H4 (cell line): Measurements from ENCODE around the gene FAXDC2. TPM values are rescaled to one million over a fixed set of nuclear protein-coding genes. Genes with fewer than 3 reads are reported as not detected.

ENCODE experiments used
- DNase-seq: peaks from one replicate; pipeline ENCODE4 v3.0.0-alpha.2; 2015; ENCODE audit warnings: low spot score
- total RNA-seq: library from RNA; depleted of rRNA; stranded (reverse); fragments of >200 nt; shearing (Covaris generic); gene quantifications from 2 replicates; pipeline ENCODE4 v1.2.3, GENCODE V29; 2014; rRNA removed

FAXDC2 gene, protein sequence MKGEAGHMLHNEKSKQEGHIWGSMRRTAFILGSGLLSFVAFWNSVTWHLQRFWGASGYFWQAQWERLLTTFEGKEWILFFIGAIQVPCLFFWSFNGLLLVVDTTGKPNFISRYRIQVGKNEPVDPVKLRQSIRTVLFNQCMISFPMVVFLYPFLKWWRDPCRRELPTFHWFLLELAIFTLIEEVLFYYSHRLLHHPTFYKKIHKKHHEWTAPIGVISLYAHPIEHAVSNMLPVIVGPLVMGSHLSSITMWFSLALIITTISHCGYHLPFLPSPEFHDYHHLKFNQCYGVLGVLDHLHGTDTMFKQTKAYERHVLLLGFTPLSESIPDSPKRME
- 0.81 and 3.2 TPM in 2 replicates for total RNA-seq

DNA sequence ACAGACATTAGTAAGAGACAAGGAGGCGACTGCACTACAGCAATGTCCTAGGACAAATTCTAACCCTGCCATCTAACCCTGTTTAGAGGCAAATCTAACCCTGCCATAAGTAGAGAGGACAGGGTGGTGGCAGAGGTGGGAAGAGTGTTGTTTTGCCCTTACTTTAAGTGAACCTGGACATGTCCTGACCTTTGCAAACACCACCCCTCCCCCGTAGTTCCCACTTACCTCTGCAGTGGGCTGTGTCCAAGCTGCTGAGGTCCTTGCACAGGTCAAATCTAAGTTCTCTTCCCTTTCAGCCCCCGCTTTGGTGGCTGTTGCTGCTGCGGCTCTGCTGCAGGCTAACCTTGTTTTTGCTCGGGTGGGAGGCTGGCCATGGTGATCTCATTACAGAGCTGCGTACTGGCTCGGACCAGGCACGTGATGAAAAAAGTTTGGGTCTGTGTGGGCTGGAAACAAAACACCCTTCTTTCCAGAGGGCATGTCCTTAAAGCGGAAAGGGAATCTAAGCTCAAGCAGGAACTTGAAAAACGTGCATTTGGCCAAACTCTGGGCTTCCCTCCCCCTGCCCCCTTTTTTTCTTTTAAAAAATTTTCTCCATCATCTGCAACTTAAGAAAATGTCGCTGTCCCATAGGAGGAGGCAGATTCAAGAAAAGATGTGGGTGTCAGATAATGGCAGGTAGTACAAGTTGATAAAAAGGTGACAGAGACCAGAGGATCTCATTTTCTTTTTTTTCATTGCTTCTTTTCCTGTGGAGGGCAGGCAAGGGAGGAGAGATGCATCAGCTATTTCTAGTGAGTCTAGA lies at the start of gene FAXDC2:
TSS of gene FAXDC2 (minus strand) at position 349 of the 808 bp plus-strand sequence. CDS start 12,425 bp downstream, outside the sequence.
- DNase-seq, result peak; percentile 43

DNA sequence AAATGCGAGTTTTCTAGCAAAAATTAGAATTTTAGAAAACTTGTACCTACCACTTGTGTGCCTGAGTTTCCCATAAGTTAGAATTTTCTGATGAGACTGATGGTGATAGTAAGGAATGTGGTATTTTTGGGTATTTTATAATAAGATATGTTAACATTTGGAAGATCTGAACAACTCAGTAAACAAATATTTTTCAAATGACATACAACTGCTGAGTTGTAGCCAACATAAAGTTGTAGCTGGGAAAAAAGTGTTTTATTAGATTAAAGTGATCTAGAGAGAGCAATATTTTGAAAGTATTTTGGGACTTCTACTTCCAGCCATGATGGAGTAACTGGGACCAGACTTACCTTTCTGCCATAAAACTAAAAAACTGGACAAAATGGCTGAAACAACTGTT lies 49.7 kb upstream of the FAXDC2 start:
- DNase-seq, result no peak

DNA sequence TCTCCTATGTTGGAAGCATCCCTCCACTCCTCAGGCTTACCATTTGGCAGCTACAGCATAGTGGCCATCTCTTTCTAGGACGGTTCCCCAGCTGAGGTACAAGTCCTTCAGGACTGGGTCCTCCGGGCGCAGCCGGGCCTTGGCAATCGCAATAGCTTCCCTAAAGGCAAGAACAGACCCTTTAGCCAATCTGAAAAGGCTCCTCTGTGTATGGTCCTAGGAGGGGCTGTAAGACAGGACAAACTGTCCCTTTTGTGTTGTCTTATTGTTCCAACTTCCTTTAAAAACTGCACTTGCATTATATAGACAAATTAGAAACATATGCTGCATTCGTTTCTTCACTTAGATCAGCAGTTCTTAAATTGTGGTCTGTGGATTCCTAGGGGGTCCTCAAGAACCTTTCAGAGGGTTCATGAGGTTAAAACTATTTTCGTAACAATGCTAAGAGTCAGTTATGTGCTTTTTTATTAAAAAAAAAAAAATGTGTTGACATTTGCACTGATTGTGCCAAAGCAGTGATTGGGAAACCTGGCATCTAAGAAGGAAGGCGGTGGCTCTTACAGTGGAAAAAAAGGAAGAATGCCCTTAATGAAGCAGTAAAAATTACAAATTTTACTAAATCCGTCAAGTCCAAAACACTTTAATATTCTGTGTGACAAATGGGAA lies 48.9 kb upstream of the FAXDC2 start:
- DNase-seq, result no peak

DNA sequence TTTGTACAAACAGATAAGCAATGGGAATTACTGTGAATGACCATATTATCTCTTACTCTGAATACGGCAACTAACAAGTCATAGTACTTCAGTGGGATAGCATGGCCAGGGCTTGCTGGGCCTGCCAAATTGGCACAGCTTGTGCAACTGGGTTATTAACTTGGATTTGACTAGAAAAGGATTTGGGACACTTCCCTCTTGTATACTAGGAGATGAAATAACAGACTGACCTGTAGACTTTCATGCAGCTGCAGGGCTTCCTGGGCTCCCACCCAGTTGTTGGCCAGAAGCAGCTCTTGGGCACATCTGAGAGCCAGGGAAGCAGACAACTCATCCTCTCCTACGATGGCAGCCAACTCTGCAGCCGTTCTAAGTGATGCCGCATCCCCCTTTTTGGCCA lies 47.8 kb upstream of the FAXDC2 start:
- DNase-seq, result no peak

DNA sequence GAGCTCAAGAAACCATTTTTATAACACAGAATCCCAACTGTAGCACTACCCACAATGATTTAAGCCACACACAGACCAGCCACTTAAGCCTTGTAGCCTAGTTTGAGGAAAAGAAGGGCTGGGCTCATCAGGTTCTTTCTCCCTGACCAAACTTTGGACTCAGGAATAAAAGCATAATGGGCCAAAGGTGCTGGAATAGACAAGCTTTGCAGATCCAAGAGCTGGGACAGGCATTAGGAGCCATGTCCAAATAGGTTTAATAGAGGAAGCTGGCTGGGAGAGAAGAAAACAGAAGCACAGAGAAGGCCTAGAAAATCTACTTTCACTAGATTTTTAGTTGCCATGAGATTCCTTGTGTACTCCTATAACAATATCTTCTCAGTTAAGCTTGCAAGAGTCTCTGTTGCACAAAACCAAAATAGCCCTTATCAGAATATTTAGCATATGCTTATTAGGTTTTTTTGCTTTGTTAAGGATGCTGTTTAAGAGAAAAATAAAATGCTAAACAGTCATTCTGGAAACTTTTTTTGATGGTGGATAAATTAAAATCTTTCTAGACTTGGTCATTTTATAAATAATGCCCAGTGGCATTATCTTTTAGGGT lies 46.3 kb upstream of the FAXDC2 start:
- no peak for DNase-seq

DNA sequence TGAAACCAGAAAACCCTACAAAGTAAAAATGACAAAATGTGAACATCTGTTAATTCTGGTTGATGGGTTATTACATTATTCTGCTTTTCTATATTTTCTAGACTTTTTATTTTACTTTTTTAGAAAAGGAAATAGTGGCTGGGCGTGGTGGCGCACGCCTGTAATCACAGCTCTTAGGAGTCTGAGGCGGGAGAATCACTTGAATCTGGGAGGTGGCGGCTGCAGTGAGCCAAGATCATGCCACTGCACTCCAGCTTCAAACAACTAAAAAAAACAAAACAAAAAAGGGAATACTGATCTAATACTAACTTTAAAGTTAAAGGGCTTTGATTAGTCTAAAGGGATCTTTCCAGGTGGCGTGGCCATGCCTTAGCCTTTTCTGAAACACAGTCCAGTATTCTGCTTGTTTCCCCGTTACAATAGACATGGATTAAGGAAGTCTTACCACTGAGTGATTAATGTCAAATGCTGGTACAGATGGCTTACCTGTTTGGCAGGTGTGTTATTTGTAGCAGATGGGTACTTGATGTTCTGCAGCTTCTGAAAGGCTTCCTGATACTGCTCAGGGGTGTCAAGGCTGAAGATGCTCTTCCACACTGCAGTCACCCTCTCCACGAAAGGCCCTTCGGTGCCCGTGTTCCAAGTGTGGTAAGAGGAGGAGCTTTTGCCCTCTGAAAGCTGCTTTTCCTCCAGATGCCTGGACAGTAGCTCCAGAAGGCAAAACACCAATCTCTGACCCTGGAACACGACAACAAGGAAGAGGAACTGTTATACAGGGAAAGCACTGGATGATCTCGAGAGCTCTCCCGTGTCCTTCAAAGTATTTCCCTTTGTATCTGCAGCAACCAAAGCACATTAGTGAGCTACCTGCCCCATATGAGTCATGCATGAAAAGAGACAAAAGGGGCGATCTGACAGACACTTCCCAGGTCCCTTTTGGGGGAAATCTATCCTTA lies 45.5 kb upstream of the FAXDC2 start:
- DNase-seq, result no peak

DNA sequence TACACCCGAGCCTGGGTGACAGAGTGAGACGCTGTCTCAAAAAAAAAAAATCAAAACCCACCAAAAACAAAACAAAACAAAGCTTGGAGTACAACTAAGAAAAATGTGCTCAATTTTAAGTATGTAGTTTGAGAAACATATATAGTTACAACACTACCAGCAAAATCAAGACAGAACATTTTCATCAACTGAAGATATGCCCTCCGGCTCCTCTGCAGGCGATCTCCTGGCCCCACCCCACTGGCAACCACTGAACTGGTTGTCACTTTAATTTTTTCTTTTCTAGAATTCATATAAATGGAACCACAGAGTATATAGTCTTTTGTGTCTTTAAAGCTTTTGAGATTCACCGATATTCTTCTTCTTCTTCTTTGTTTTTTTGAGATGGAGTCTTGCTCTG lies 43.0 kb upstream of the FAXDC2 start:
- no peak for DNase-seq

DNA sequence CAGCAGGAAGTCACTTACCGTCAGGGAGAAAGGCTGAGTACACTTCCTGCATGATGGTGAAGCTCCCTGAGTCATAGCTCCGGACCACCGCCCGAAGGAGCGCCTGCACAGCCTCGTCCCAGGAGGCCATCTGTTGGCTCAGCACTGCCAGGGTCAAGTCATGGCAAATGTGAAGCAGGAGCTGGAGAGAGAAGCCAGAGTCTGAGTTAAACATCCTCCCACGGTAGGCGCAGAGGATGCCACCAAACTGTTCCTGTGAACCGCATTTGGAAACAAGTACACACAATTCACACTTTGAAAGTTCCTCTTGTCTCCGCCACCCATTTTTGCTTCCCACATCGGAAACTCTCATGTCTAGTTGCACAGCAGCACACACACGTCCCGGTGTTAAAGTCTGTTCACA lies 42.0 kb upstream of the FAXDC2 start:
- DNase-seq, result no peak

DNA sequence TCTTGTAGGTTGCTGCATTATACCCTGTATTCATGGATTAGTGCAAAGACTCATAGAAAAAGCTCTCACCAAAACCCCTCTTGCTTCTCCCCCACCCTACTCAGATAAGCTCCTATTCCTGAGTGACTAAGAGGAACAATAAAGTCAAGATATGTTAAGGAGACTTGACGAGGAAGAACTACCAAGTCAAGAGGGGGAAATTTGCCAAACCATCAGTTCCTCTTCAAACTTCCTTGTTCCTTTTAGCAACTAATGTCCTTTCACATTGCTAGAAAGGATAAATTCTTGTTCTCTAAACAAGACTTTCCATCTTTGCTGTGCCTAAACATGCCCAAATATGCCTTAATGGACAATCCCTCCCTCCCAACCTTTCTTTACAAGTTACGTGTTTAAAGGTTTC lies 35.0 kb upstream of the FAXDC2 start:
- no peak for DNase-seq

DNA sequence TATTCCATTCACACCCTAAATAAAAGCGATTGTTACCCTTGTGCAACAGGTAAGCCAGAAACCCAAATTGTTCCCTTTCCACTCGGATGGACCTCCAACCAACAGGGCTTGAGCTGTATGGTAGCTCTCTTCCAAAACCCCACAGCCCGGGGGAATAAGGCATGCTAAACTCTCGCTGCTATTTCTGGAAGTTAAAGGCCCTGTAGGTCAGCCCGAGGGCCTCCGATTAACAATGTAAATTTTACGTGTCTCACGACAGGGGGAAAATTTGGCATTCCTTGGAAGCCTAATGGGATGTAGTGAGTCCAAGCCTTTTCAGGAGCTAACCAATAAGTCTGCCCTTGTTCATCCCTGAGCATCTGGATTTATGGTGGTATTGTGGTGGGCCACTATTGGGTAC lies 34.0 kb upstream of the FAXDC2 start:
- no peak for DNase-seq

DNA sequence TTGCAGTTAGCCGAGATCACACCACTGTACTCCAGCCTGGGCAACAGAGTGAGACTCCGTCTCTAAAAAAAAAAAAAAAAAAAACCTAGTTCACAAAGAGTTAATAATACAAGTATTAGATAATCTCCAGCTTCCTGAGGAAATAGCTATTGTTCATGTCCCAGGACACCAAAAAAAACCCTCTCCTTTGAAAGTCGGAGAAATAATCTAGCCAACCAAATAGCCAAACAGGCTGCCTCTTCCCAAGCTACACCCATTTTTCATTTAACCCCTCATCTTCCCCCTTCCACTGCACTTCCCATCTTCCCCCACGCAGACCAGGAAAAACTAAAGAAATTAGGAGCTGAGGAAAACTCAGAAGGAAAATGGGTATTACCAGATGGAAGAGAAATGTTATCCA lies 31.6 kb upstream of the FAXDC2 start:
- DNase-seq, result no peak

DNA sequence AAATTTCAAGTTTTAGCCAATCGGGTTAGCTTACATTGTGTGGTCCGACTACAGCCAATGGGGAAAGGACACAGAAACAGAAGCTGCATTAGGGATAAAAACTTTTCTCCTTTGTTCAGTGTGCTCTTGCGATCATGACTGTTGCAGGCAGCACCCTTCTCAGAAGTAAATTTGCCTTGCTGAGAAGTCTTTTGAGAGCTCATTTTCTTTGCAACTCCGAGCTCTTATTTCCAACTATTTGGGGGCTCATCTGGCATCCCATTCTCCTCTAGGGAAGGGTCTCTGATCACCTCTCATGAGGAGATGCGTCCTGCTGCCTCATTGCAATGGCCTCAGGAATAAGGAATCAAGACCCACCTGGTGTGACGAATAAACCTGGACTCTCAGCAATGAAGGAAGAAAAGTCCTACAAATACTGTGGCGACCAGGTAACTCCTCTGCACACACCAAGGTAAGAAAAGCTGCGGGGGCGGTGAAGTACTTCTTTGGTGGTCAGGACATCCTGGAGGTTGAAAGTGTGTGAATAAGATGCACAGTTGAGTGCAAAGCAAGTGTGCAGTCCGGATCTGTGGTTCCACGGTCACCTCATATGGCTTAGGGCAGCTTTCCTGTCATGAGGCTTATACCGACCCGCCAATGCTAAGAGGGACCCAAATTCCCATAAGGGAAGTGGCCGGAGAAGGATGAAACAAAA lies 28.4 kb upstream of the FAXDC2 start:
- DNase-seq, result no peak

DNA sequence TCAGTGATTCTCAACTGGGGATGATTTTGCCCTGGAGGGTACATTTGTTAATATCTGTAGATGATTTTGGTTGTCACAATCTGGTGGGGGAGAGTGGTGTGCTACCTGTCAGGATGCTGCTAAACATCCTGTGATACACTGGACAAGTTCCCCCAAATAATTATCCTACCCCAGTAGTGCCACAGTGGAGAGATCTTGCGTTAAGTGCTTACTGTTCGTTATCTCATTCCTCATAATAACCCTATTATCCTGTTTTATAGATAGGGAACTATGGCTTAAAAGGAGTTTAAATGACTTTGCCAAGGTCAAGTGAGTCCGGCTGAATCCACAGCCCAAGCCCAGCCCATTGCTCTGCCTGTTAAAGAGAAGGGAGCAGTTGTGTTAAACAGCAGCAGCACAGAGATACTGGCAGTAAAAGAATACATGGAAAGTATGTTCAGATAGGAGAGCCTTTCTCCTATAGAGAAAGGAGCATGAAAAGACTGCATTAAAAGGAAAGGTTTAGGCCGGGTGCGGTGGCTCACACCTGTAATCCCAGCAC lies 23.5 kb upstream of the FAXDC2 start:
- no peak for DNase-seq

DNA sequence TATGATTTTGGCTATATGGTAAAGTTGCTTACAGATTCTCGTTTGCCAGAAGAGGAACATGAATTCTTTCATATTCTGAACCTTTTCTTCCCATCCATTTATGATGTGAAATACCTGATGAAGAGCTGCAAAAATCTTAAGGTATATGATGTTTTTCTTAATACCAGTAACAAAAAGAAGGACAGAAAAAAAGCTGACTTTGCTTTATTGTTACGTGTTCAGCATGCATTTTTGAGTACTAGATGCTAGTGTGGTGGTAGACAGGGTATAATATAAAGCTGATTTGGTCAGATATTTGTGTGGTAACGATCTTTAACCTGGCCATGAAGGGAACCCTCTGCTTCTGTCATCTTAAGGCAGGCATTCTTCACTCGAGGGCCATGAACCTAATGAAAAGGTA lies 21.3 kb upstream of the FAXDC2 start:
- no peak for DNase-seq

DNA sequence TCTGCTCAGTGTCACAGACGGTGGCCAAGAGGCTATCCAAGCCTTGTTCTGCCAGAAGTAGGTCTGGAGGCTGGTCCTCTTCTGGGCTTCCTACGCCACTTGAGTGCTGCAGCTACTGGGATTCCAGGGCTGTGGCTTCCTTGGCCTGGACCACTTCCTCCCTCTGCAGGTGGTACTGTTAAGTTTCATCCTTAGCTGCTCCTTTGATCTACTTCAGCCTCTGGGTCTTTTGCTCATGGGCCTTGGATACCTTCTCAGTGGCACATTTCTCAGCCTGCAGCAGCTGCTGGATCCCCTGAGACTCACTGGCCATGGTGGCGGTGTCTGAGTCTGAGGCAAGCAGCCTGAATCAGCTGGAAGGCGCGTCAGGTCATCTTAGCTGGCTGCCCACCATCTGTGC lies 18.3 kb upstream of the FAXDC2 start:
- no peak for DNase-seq

DNA sequence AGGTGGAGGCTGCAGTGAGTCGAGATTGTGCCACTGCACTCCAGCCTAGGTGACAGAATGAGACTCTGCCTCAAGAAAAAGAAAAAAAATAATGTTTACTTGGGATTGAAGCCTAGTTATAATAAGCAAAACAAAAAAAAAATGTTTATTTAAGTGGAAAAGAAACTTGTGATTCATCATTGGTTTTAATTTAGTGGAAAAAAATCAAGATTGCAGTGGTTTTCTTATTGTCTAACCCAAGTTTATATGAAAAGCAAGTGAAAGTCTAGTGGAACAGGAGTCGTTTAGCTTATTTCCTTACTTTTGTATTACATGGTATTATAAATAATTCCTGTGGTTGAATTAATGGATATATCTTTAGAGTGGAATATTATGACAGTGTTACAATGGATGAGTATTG lies 16.4 kb upstream of the FAXDC2 start:
- DNase-seq, result no peak

DNA sequence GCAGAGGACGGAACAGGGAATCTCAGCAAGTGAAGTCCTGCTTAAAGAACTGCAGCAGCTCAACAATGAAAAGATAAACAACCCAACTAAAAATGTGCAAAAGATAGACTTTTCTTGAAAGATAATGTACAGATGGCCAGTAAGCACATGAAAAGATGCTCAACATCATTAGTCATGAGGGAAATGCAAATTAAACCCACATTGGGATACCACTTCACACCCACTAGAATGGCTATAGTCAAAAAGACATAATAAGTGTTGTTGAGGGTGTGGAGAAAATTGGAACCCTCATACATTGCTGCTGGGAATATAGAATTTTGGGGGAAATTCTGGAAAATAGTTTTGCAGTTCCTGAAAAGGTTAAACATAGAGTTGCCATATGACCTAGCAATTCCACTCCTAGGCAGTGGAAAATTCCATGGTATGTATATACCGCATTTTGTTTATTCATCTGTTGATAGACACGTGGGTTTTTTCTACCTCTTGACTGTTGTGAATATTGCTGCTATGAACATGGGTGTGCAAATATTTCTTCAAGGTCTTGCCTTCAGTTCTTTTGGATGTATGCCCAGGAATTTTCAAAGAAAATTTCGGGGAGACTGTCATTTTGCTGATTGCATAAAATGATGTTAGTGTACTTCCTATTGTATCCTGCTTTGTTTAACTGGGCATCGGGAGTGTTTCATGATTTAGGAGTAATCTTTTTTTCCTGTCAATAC lies 15.2 kb upstream of the FAXDC2 start:
- DNase-seq, result no peak

DNA sequence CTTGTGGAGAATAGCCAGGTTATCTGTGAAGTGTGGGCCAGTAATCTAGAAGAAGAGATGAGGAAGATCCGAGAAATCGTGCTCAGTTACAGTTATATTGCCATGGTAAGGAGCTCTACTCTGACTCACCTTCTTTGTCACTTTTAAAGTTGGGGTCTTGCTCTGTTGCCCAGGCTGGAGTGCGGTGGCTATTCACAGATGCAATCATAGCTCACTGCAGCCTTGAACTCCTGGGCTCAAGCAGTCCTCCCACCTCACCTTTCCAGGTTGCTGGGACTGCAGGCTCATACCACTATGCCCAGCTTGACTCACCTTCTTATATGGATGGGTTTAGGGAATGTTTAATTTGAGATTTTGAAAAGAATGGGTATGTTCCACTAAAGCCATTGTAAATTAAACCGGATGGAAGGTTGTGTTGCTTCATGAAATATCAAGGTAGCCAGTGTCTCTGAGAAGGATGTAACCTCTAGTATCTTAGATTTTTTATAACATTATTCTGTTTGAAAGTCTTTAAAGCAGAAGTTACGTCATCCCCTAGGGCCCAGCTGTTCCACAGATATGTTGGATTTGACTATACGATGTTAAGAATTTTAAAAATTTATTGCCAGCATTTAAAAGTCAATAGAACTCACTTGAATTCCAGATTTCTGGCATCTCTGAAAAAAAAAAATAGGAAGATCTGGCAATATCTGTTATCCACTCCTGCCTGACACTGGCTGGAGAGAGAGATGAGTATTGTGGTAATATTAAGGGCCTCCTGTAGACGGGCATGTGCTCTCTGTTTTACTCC lies 13.1 kb upstream of the FAXDC2 start:
- DNase-seq, result no peak

DNA sequence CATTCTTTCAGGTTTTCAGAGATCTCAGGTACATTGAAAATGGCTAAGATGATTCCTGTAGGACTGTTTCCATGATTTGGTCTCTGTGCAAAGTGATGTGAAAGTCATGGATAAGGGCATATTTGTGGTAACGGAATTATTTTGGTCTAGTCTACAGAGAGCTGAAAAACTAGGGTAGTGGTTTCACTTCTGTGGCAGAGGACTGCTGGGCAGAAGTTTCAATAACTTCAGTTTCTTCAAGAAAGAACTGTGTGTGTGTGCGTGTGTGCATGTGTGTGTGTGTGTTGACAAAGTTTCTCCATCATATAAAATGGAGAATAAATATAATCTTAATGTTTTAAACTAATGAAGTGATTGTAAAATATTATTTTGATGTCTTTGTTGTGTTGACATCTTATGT lies 12.4 kb upstream of the FAXDC2 start:
- no peak for DNase-seq
